ENCODE results near the gene SUDS3.
A peak's percentile ranks its signal among the peaks of the same experiment; 100 is the strongest.
"Not testable (repeated sequence)": the region's sequence is repeated elsewhere in the genome, so short reads cannot be mapped to it uniquely, and the experiment has no call there.

SUDS3 gene

GRCh38 chr12:118376089-118377020, at the start of gene SUDS3:
Gene SUDS3 (plus strand): TSS chr12:118376555. CDS start chr12:118376692, 137 bp downstream.
- peak; percentile 80 to 84 for DNase-seq (ENCODE audit: low read depth in 2 of 2)

- DNase-seq (ENCODE audit: low read depth in 2 of 2) = no peak
These were observed 49.4 kb upstream of the SUDS3 start for GRCh38 chr12:118326991-118327390.

GRCh38 chr12:118327391-118327790, 49.0 kb upstream of the SUDS3 start:
- no peak for DNase-seq (ENCODE audit: low read depth in 2 of 2)

GRCh38 chr12:118328486-118329330, 47.6 kb upstream of the SUDS3 start:
- no peak for DNase-seq (ENCODE audit: low read depth in 2 of 2)

GRCh38 chr12:118330421-118331018, 45.8 kb upstream of the SUDS3 start:
- DNase-seq (ENCODE audit: low read depth in 2 of 2) = no peak

GRCh38 chr12:118332511-118332910, 43.8 kb upstream of the SUDS3 start:
- no peak for DNase-seq (ENCODE audit: low read depth in 2 of 2)

GRCh38 chr12:118334241-118334640, 42.1 kb upstream of the SUDS3 start:
- no peak for DNase-seq (ENCODE audit: low read depth in 2 of 2)

- DNase-seq (ENCODE audit: low read depth in 2 of 2) = no peak
These were observed 41.3 kb upstream of the SUDS3 start for GRCh38 chr12:118334939-118335567.

- no peak for DNase-seq (ENCODE audit: low read depth in 2 of 2)
These were observed 40.2 kb upstream of the SUDS3 start for GRCh38 chr12:118336123-118336522.

- DNase-seq (ENCODE audit: low read depth in 2 of 2) = no peak
These were observed 39.0 kb upstream of the SUDS3 start for GRCh38 chr12:118337194-118337838.

- DNase-seq (ENCODE audit: low read depth in 2 of 2) = no peak
These were observed 34.3 kb upstream of the SUDS3 start for GRCh38 chr12:118342090-118342489.

GRCh38 chr12:118344829-118345228, 31.5 kb upstream of the SUDS3 start:
- no peak for DNase-seq (ENCODE audit: low read depth in 2 of 2)

GRCh38 chr12:118345355-118345754, 31.0 kb upstream of the SUDS3 start:
- DNase-seq (ENCODE audit: low read depth in 2 of 2) = no peak

GRCh38 chr12:118346895-118347294, 29.5 kb upstream of the SUDS3 start:
- no peak for DNase-seq (ENCODE audit: low read depth in 2 of 2)

- DNase-seq (ENCODE audit: low read depth in 2 of 2) = no peak
These were observed 28.4 kb upstream of the SUDS3 start for GRCh38 chr12:118347916-118348315.

- DNase-seq (ENCODE audit: low read depth in 2 of 2) = no peak
These were observed 25.3 kb upstream of the SUDS3 start for GRCh38 chr12:118350908-118351559.

- no peak for DNase-seq (ENCODE audit: low read depth in 2 of 2)
These were observed 22.6 kb upstream of the SUDS3 start for GRCh38 chr12:118353721-118354120.

GRCh38 chr12:118354503-118354902, 21.9 kb upstream of the SUDS3 start:
- not testable (repeated sequence) for DNase-seq (ENCODE audit: low read depth in 2 of 2)

GRCh38 chr12:118354903-118355302, 21.5 kb upstream of the SUDS3 start:
- no peak for DNase-seq (ENCODE audit: low read depth in 2 of 2)

- DNase-seq (ENCODE audit: low read depth in 2 of 2) = no peak
These were observed 20.5 kb upstream of the SUDS3 start for GRCh38 chr12:118355843-118356242.

- no peak for DNase-seq (ENCODE audit: low read depth in 2 of 2)
These were observed 19.5 kb upstream of the SUDS3 start for GRCh38 chr12:118356809-118357256.
